HTR-8/SVneo (cell line): ENCODE results near the gene CHN1.

Experiments used
- DNase-seq: peaks from one replicate; pipeline ENCODE4 v3.0.0; 2011; ENCODE audit warnings: low spot score, mixed read lengths; ENCODE audit not compliant: insufficient read length
- FAIRE-seq: peaks from 2 replicates; lab custom pipeline; 2011; peaks lifted over from hg19 to GRCh38; lab: Jason Lieb, UNC

Gene CHN1

DNA sequence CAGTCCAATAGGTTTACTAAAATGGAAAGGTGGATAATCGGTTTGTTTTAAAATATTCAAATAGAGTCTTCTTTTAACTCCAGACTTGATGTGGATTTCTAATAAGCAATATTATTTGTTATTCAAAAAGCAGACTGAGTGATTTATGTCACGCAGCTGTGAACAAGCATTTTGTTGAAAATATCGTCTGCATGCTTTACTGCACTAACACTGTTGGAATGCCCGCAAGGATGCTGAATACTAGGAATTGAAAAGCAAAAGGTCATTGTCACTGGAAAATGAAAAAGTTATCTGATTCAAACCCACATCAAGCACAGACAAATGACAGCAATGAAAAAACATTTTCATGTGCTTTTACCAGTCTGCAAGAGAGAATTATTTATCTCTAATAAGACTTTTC is 31.1 kb downstream of the CHN1 start:
- DNase-seq (no peak), FAIRE-seq (no peak)

DNA sequence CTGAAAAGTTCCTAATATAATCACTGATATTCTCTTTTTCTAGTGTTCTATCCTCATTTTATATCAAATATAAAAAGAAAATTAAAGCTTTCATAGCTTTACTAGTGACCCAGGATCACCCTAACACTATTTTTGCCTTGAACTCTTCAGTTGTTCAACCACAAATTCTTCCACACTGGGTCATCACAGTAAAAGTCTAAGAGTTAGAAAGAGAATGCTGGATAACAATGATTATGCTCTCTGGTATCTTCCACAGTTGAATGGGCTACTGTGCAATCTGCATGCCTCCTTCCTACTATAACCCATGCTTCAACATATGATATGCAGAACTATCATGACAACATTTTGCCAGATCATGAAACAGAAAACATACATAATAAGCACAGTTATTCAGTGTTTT is 32.3 kb downstream of the CHN1 start:
- DNase-seq (peak; percentile 17), FAIRE-seq (peak; percentile 90)

DNA sequence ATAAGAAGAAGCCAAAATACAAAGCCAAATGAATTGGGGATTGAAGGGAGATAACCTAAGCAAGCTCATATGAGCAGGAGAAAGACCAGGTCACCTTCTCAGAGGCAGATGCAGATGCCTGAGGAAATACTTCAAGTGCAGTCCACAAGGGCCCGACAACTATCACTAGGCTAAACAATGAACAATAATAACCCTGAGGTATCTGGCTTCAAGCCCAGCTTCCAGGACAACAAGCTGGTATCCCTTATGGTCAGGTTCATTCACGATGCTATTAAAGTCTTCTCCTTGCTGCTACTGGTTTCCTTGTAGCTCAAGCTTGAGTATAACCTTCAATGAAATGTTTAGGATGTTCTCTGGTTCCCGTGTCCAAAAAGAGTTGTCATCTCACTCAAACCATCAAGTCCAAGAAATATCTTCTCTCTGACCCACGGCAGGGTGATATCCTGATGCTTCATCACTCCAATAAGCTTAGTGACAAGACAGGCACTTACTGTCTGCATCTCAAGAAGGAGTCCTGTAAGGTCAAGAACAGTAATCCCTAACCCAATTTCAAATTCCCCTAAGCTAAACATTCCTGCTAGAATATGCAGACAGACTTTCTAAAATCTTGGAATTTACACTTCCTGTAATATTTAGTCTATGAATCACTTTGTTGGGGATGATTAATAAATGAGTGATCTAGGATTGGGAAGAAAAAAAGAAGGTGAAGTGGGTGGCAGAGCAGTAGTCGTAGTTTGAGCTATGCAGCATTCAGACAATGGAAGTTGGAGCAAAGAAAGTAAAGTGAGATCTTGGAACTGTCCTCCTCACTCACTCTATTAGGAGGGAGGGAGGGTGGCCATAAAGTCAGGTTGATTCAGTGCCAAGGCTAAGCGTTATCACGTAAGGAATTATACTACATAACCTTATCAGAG is 33.1 kb downstream of the CHN1 start:
- DNase-seq, result peak; percentile 34
- FAIRE-seq, result peak; percentile 80

DNA sequence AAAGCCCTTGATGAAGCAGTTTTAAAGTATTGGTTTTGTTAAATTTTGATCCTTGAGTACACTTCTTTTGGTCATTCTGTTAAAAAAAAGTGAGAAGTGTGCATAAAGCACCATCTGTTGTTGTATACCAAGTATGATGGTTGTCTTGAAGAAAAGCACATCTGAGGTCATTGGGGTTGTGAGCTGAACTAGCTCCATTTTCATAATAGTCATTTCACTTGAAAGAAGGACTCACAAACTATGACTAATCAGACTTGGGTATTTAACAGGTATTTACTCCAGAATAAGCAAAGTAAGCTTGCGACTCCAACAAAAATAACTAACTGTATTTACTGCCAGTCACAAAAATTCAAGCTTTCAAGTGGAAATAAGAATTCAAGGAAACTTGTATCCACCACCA is 35.1 kb downstream of the CHN1 start:
- no peak for DNase-seq
- FAIRE-seq, result no peak

DNA sequence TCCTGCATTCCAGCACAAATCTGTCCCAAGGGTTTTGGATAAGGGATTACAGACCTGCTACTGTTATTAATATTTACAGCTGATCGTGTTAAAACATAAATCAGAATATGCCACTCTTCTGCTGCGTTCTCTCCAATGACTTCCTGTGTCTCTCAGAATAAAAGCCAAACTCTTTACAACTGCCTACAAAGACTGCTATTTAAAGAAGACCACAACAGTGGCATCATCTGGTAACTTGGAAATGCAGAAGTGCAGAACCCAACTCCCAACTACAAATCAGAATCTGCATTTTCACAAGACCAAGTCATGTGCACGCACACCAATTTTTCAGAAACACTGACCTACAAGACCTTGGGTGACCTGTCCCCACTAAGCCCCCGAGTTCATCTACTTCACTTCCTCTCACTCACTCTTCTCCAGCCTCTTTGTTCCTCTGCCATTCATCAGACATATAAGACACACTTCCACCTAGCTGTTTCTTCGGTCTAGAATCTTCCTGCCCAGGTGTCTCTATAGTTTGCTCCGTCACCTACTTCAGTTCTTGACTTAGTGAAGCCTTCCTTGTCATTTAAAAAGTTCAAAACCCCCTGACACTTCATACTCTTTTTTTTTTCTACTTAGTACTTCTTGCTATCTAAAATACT is 36.0 kb downstream of the CHN1 start:
- DNase-seq (no peak), FAIRE-seq (no peak)

DNA sequence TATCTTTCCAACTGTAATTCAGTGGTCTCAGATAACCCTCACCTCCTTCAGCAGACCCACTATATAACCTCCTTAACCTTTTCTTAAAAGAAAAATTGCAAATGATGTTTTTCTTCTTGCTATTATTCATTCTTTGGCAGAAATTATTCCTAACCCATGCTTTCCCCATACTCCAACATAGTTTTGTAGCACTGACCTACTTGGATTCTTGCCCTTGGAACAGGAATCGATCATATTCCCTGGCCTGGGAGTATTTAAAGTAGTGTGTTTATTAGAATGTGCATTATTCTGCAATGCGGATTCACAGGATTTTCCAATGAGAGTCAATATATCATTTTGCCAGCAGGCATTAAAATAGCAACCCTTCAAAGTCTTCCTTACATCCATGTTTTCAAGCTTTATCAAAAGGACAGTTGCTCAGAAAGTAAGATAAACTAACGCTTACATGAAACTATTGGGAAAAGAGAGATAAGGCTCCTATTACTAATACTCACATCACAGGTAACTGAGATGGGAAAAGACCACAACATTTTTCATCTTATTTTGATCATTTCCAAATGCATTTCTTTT is 37.4 kb downstream of the CHN1 start:
- DNase-seq (no peak), FAIRE-seq (no peak)

DNA sequence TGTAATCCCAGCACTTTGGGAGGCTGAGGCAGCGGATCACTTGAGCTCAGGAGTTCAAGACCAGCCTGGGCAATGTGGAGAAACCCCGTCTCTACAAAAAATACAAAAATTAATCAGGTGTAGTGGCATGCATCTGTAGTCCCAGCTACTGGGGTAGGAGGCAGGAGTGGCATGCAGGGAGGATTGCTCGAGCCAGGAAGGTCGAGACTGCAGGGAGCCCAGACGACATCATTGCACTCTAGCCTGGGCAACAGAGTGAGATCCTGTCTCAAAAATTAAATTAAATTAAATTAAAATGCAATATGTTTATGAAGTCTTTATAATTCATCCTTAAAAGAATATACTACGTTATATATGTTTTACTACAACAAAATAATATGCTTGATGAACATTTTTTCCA is 38.1 kb downstream of the CHN1 start:
- FAIRE-seq, result no peak
- no peak for DNase-seq

DNA sequence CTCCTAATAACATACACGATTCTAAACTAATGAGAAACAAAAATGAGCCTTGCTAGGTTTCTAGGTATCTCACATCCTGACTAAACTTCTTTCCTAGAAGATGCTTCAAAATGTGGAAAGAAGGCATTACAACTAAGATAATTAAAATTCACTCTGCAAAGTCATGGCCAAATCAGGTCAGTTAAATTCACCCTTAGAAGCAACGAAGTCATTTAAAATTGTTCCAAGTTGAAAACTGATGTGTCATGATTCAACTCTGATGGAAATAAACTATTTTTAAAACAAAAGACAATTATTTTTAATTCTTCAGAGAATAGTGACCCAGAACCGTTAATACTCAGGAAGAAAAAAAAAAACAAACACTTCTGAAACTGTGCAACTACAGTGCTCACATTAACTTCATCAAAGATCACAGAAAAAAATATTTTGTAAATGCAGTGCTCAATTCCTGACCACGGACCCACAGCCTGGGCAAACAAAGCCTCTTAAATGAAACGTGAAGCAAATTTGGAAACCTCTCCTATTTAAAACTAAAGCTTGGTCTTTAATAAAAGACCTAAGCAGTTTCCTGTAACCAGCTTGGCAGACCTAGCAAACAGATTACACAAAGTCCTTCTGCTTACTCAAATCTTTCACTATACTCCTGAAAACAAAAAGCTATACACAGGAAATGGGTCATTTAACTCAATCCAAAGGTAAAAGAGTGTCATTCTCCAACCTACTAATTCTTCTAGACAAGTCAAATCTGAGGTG is 39.0 kb downstream of the CHN1 start:
- FAIRE-seq (no peak), DNase-seq (no peak)

DNA sequence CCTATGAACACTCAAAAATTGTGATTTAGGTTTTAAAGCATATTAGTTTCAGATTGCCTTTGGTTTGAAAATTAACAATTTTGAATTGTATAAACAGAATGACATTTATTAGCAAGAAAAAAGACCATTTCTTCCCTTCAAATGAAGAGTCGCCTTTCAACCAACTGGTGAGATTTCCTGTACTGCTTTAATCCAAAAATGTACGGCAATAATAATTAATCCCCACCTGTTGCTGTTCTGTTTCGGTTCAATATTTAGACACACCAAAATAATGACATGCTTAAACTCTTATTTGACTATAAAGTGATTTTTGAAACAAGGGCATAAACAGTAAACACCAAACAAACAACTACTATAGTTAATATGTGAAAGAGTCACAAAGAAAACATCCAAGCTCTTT is 39.6 kb downstream of the CHN1 start:
- DNase-seq (no peak), FAIRE-seq (no peak)

DNA sequence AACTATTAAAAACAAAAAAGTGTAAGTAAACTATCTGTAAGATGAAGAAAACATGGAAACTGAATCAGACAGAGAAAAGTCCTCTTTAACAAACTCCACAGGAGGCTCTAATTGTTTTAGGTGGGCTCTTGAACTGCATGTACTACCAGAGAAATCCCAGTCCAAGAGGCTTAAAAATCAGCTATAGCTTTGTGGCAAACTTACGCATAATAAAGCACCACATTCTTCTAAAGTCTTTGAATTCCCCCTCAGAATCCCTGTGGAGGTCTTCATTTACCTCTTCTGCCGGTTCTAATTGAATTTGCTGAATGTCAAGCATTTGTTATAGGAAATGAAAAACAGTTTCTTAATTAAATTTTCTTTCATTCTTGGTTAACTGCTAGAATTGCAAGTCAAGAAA is 40.8 kb downstream of the CHN1 start:
- DNase-seq, result no peak
- no peak for FAIRE-seq

DNA sequence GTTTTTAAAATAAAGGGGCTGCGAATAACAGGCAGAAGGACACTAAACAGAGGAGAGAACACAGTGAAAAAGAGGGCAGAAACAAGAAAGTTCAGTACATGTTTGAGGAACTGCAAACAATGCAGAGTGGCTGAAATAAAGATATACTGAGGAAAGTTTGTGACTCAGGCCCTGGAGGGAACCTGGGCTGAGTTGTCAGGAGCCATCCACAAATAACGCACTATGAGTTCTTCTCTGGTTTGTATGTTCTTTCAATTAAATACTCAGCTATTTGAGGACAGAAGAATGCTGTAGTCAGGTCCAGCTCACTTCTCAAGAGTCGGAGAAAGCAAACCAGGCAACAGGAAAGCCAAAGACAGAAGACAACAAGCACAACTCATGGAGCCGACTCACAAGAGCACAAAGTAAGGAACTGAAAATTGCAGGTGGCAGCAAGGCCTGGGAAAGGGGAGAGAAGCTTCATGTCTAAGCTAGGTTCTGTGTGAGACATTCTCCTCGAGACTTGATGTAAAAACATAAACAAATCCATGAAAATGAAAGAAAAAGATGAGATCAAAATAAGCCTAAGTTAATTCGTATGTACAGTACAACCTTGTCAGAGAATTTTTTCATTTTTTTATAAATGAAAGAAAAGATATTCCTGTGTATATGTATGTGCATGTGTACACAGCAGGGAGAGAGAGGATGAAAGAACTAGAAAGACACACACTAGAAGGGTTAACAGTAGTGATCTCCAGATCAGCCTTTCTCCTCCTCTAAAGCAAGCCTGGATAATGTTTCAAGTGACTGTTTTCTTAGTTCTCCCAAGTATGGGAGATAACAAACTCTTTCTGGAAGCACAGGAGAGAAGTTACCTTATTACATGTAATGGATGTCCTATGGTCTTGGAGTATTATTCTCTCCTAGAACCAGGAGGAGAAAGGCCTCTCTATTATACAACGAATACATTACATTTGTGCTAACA is 41.5 kb downstream of the CHN1 start:
- FAIRE-seq, result no peak
- no peak for DNase-seq

DNA sequence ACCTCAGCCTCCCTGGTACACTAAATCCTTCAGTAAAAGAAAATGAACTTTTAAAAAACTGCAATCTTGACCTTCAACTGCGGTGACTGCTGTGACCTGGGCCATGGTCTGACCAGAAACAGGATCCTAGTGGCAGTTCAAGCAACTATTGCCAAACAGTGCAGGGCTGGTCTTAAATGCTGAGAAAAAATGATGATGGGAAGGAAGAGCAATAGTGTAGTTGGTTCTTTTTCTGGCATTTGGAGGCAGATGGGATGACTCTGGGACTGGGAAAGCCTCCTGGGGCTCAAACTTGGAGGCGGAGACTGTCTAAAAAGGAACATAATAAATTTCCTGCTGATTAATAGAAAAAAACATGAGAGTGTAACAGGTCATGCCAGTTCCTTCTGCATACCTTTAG is 45.4 kb downstream of the CHN1 start:
- DNase-seq (no peak), FAIRE-seq (no peak)

DNA sequence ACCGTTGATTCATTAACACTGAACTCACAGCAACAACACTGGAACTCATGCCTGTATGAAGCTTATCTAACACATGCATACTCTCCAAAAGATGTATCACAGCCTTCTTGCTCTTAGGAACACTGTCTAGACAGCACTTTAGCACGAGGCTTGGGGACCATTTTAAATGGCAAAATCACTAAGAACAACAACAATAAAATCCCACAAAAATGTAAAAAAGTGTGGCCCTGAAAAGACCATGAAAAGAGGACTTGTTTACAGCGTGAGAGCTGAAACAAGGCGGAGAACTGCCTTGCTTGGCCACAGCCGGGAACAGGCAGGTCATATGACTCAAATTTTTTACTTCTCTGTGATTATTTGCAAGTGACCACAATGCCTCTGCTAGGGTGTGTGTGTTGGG is 48.1 kb downstream of the CHN1 start:
- no peak for DNase-seq
- FAIRE-seq, result peak; percentile 42

DNA sequence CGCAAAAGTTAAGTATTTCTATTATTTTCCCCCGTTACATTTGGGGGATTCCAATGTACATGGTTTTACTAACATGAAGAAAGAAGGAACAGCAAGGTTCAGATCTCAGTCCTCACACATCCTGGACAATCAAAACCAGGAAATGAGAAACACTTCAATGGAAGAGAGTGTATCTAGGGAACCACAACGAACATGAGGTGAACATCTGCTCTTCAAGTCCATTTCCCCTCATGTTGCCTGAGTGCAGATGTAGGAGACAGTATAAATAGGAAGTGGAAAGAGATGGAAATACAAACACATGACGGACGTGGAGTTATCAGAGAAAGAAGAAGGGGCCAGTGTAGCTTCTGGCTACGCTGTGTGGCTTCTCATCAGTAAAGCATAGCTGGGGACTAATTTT is 52.6 kb downstream of the CHN1 start:
- DNase-seq (no peak), FAIRE-seq (no peak)

DNA sequence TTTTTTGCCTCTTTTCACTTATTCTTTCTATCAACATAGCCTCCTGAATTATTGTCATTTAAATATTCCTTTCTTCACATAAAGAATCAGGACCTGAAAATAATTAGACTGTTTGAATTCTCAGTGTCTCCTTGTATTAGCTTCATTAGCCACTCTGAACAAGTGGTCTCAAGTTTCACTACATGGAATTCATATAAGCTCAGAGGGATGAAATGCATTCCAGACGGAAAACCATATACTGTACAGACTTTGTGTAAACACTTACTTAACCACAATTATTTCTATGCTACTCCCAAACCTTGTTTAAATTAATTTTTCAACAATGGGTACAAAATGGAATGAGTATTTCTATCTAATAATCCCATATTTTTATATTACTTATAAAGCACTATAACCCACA is 53.4 kb downstream of the CHN1 start:
- DNase-seq, result peak; percentile 28

DNA sequence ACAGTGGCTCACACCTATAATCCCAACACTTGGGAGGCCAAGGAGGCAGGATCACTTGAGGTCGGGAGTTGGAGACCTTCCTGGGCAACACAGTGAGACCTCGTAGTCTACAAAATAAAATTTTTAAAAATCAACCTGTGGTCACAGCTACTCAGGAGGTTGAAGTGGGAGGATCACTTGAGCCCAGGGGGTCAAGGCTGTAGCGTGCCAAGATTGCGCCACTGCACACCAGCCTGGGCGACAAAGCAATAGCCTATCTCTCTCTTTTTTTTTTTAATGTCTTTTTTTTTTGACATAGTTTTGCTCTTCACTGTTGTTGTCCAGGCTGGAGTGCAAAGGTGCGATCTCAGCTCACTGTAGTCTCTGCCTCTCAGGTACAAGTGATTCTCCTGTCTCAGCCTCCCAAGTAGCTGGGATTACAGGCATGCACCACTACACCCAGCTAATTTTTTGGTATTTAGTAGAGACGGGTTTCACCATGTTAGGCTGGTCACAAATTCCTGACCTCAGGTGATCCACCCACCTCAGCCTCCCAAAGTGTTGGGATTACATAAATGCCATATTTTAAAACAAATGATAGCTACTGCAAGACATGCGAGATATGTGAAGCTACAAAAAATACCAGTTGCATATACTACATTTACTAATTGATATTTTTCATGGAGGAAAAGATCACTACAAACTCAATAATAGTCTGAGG is 55.0 kb downstream of the CHN1 start:
- FAIRE-seq (no peak), DNase-seq (no peak)

More for the DNA sequence above, 53.4 kb downstream of the CHN1 start:
- FAIRE-seq, result no peak

DNA sequence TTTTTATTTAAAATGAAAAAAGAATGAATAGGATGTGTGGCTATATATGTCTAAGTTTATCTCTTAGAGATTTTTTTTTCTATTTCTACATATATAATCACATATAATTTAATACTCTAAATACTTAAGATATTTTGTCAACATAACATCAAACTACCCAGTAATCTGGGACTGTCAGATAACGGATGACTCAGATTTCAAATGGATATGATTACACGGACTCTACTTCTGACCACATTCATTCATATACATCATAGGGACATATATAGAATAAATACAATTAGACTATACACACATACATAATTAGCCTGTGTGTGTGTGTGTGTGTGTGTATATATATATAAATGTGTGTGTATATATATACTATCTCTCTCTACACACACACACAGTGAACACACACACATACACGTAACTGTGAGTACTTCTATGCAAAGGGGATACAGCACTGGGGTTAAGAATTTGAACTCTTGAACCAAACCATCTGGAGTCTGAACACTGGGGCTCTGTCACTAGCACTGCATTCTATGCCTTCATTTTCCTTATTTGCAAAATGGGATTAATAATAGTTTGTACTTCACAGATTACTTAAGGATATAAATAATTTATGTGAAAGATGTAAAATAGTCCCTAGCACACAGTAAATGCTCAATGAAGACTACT is 59.5 kb downstream of the CHN1 start:
- no peak for DNase-seq
- FAIRE-seq, result no peak

DNA sequence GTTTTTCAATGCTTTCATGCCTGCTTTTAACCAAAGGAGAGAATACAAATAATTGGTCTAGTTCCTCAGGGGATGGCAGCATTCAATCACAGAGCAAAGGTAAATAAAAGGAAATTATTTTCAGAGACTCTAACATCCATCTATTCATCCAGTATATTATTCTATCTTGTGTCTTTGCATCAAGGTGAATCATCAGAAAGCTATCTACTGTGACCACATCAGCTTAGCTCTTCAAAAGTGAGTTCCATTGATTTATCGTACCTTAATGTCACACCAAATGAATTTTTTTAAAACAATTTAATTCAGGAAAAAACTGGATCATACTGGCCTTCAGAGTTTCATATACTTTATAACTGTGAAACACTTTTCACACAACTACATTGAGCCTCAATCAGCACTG is 66.1 kb downstream of the CHN1 start:
- FAIRE-seq (peak; percentile 31), DNase-seq (peak; percentile 42)
